Hematopoietic multipotent progenitor cell treated with erythropoietin and hydrocortisone succinate and interleukin-3 and kit ligand, for 4 days (in vitro differentiated cells): ENCODE results near the gene STYXL1.

Experiments used
- DNase-seq: peaks from one replicate; pipeline ENCODE4 v3.0.0-alpha.2; 2015

The STYXL1 gene

GRCh38 chr7:75991531-75992082 is 56.2 kb downstream of the STYXL1 start:
- DNase-seq: no peak

DNA sequence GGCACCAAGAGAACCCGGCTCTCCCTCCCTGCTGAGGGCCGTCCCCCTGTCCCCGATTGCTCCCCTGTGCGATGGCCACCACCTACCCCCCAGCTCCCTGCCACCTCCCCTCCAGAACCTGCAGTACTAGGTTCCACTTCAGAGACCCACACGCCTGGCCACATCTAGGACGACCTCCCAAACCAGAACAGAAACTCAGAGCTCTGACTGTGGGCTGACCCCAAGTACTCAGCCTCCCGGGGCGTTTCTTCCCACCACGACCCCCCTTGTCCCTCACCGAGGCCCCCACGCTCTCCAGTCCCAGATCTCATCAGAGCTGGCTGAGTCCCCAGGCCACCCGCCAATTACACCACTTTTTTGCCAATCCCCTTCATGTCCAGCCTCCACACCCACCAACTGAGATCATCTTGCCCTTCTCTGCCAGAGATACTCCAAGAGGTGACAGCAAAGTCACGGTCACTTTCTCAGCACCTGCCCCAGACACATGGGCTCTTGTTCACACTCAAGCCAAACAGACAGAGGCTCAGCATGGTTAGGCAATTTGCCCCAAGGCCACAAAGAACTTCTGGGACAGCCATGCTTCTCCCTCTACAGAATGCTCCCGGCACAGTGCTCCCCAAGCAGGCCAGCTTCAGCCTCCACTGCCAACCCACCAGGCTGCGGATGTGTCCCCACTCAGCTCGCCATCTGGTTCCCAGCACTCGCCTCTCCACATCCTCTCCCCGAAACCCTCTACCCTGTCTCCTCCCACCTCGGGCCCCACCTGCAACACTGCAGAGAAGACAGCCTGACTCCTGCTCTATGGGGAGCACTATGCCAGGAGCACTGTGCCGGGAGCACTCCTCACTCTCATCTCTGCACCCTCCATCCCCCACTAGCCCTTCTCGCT is 58.1 kb downstream of the STYXL1 start:
- no peak for DNase-seq

- no peak for DNase-seq
Observed at GRCh38 chr7:75988568-75989499, 59.0 kb downstream of the STYXL1 start.

DNA sequence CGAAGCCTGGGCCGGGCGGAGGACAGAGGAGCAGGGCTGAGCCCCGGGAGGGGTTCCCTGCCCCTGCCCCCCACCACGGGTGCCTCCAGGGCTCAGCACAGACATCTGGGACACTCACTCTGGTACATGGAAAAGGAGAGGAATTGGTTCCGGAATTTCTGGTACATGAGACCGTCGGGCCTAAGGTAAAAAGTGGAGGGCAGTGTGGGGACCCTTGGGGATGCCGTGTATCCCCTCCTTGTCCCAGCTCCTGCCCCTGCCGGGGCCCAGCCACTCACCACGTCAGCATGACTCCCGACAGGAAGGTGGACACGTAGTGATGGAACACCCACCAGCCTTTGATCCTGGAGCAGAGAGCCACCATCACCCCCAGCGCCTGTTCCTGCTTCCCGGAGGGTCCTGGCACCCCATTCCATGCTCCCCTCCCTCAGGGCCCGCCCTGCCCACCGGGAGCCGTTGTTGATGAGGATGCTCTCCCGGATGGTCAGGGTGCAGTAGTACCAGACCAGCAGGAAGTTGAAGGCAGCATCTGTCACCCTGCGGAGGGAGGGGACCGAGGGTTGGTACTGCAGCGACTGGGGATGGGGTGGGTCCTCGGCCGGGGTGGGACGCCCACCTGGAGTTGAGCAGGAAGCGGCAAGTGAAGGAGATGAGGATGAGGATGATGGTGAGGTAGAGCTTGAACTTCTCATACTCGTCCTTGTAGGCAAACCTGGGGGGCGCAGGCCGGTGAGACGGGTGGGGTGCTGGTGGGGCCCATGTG is 59.8 kb downstream of the STYXL1 start:
- DNase-seq: no peak

GRCh38 chr7:75987026-75987804 is 60.6 kb downstream of the STYXL1 start:
- DNase-seq: no peak

DNA sequence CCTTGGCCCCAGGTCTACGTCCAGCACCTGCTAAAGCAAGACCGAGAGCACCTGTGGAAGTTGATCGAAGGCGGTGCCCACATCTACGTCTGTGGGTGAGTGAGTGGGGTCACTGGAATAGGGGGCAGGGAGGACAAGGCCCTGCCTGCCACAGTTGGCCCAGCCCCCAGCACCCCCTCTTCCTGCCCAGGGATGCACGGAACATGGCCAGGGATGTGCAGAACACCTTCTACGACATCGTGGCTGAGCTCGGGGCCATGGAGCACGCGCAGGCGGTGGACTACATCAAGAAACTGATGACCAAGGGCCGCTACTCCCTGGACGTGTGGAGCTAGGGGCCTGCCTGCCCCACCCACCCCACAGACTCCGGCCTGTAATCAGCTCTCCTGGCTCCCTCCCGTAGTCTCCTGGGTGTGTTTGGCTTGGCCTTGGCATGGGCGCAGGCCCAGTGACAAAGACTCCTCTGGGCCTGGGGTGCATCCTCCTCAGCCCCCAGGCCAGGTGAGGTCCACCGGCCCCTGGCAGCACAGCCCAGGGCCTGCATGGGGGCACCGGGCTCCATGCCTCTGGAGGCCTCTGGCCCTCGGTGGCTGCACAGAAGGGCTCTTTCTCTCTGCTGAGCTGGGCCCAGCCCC is 61.5 kb downstream of the STYXL1 start:
- no peak for DNase-seq

GRCh38 chr7:75985518-75986146 is 62.2 kb downstream of the STYXL1 start:
- DNase-seq: peak; percentile 42

DNA sequence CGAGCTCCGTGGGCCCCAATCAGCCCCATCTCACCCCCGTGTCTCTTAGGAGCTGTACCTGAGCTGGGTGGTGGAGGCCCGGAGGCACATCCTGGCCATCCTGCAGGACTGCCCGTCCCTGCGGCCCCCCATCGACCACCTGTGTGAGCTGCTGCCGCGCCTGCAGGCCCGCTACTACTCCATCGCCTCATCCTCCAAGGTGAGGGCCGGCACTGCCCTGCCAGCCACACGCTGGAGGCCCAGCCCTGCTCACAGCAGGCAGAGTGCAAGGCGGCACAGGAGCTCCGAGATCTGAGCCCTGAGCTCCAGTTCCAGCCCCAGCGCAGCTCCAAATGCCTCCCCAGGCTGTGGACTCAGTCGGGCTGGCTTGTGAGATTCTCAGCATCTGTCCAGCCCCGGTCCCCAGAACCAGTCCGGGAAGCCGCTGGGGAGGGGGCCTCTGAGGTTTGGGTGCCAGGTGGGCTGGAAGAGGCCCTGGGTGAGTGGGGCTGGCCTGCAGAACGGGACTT is 62.7 kb downstream of the STYXL1 start:
- no peak for DNase-seq

- DNase-seq: no peak
Observed at GRCh38 chr7:75984130-75985008, 63.4 kb downstream of the STYXL1 start.

DNA sequence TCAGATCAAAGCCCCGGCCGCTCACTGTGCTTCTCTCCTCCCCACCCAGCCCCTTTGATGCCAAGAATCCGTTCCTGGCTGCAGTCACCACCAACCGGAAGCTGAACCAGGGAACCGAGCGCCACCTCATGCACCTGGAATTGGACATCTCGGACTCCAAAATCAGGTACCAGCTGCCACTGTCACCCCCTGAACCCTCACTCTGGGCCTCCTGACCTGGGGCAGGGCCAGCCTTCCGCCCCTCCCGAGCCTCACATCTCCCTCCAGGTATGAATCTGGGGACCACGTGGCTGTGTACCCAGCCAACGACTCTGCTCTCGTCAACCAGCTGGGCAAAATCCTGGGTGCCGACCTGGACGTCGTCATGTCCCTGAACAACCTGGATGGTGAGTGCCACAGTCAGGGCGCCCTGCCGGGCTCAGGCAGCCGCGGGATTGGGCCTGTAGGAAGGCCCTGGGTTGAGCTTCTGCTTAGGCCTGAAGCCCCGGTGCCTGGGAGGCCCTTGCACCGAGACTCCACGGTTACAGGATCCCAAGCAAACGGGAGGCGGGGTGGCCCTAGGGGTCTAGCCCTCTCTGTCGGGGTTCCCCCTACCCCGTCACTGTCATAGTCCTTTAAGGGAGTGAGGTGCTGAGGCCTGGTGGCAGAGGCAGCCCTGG is 64.2 kb downstream of the STYXL1 start:
- DNase-seq: no peak

- DNase-seq: no peak
Observed at GRCh38 chr7:75982306-75983064, 65.3 kb downstream of the STYXL1 start.

- DNase-seq: no peak
Observed at GRCh38 chr7:75981453-75982305, 66.1 kb downstream of the STYXL1 start.

DNA sequence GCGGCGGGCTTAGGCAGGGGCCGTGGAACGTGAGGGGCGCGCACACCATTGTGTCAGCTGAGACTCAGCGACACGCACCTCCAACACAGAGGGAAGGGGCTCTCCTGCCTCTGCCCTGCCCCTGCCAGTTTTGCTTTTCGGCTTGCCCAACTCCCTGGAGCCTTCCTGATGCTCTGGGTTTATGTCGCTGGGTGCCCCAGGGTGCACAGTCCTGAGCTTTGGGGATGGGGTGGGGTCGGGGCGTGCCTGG is 66.7 kb downstream of the STYXL1 start:
- no peak for DNase-seq

DNA sequence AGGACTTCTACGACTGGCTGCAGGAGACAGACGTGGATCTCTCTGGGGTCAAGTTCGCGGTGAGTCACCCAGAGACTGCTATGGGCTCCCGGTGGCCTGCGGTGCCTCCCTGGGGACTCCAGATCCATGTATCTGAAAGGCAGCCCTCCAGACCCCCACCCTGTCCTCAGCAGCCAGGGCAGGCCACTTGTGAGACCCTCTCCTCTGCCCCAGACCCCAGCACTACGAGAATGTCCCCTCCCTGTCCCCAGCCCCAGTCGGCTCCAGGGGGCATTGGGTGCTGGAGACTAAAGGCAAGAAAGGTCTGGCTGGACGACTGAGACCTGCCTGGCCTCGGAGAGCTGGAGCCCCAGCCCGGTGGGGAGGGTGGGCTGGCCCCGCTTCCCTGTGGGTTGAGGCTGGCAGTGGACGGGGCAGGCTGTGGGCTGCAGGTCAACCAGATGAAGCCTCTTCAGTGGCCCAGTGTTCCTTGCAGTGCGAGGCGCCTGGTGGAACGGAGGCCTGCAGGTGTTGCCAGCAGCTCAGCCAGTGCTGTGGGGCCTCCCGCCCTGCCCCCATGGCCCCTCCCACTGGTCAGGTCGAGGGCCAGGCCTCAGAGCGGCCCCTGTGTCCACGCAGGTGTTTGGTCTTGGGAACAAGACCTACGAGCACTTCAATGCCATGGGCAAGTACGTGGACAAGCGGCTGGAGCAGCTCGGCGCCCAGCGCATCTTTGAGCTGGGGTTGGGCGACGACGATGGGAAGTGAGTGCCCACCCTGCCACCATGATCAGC is 67.2 kb downstream of the STYXL1 start:
- no peak for DNase-seq

DNA sequence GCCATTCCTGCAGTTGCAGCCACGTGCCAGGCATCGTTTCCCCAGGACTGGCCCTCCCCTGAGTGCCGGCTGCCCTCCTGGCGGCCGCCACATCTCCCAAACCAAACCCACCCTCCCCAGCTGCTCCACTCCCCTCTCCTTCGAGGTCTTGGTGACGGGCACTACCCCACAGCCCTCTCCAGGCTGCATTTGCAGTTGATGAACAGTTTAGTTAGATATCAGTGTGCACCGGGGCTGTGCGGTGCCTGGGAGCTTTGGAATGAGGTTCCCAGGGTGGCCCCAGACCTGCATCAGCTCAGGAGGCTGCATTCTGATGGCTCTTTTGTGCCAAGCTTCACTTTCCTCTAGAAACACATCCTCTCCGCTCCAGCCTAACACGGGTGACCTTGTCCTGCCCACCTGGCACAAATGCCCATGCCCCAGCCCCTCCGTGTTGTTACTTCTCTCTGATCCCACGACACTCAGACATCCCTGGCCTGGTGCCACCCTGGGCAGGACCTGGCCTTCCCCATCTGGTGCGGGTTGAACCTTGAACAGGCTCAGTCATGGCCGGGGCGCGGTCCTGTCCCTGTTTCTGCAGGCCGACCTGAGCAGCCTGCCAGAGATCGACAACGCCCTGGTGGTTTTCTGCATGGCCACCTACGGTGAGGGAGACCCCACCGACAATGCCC is 67.9 kb downstream of the STYXL1 start:
- DNase-seq: no peak

GRCh38 chr7:75977743-75978142 is 70.1 kb downstream of the STYXL1 start:
- DNase-seq: no peak
